ENCODE results near the gene IMPA2. TPM values are rescaled to one million over a fixed set of nuclear protein-coding genes. Genes with fewer than 3 reads are reported as not detected.
A peak's percentile ranks its signal among the peaks of the same experiment; 100 is the strongest.

IMPA2 gene
- total and polyA plus RNA-seq, 2 of the 8 experiments (the other 6 are each of a cell fraction or from before 2014, with no cell fraction given), result 102 to 140 TPM

DNA sequence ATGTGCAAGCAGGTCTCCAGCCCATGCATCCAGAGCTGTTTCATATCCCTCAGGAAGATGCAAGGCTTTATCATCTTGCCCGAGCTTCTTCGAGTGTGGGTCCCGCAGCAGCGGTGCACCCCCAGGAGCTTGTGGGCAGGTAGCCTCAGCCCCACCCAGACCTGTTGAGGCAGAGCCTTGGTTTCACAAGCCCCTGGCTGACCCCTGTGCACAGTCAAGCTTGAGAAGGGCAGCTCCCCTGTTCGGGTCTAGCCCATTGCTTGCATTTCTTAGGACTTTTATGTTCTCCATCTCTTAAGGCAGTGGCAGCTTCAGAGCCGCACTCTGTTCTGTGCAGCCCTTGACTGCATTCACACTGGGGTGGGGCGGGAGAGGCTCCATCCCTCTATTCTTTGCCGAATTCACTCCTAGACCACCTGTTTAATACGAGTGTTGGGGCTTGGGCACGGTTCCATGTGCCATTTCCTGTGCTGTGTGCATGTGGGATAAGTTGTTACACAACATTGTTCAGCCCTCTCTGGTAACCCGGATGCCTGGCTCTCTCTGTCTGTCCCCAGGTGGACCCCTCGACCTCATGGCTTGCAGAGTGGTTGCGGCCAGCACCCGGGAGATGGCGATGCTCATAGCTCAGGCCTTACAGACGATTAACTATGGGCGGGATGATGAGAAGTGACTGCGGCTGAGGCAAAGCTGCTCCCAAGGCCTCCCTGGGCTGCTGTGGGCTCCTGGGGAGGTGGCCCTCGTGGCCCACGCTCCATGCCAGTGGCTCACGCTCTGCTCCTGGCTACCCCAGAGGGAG, 48.7 kb downstream of the IMPA2 start:
- H2BK12ac ChIP-seq (ENCODE audit: low read depth, low read length), result no peak overlapping the region
- H3K27ac ChIP-seq (ENCODE audit: low read depth, low read length), result no peak overlapping the region
- H3K18ac ChIP-seq (ENCODE audit: extremely low read depth, low read length), result no peak overlapping the region
- FAIRE-seq (no peak), DNase-seq (ENCODE audit: low read depth in 1 of 2, low spot score in 2 of 2) (peak in 1 of 2 experiments; percentile 23)
- no peaks in the 10 kb centered on the region for H3K79me2 ChIP-seq (ENCODE audit: control insufficient read depth in 1 of 2, insufficient read depth in 2 of 2, low read length in 2 of 2)
- H2BK120ac ChIP-seq (replicated peaks; ENCODE audit: low read depth, low read length), result no peak overlapping the region
- peaks cover 7 to 31% (median 21%) of the 10 kb centered on the region in 4 experiments; a peak in 7 of 8 replicates for H3K36me3 ChIP-seq (ENCODE audit: control insufficient read depth in 2 of 4, insufficient read depth in 4 of 4, low read length in 3 of 4)
- no peak overlapping the region for H3K14ac ChIP-seq (ENCODE audit: insufficient read length)
- H3K9me3 ChIP-seq (ENCODE audit: insufficient read depth in 2 of 2, low read depth in 1 of 2, low read length in 1 of 2), result no peaks in the 10 kb centered on the region
- H2AK5ac ChIP-seq (ENCODE audit: low read depth, low read length), result no peak overlapping the region
- no peak overlapping the region for H2BK20ac ChIP-seq (ENCODE audit: low read length)
- H3K4me1 ChIP-seq (replicated peaks in 1 of 4; ENCODE audit: control insufficient read depth in 3 of 4, insufficient read depth in 4 of 4, low read length in 3 of 4), result peaks cover 0 to 6% (median 3%) of the 10 kb centered on the region in 4 experiments; a peak in 1 of 7 replicates
- H3K9ac ChIP-seq (replicated peaks in 1 of 4; ENCODE audit: extremely low read depth in 1 of 4, low read depth in 3 of 4, low read length in 3 of 4), result no peak overlapping the region
- H3K4me3 ChIP-seq (ENCODE audit: extremely low read depth in 1 of 4, insufficient read depth in 2 of 4, low read depth in 3 of 4, low read length in 4 of 4), result no peak overlapping the region
- no peaks in the 10 kb centered on the region for H3K23me2 ChIP-seq (ENCODE audit: low read depth, low read length)
- H3K4me2 ChIP-seq (ENCODE audit: insufficient read depth in 1 of 2, low read depth in 2 of 2, low read length in 2 of 2), result no peak overlapping the region
- H3K23ac ChIP-seq (ENCODE audit: insufficient read length), result no peak overlapping the region
- H4K5ac ChIP-seq (ENCODE audit: insufficient read length, low read depth, low read length), result no peak overlapping the region
- WGBS, 2 experiments (ENCODE audit: extremely low coverage in 1 of 2, insufficient coverage in 1 of 2, insufficient read length in 1 of 2, insufficient replicate concordance in 2 of 2, low coverage in 1 of 2, low lambda C conversion rate in 2 of 2, missing lambda C conversion rate in 1 of 2), result 93% methylated on average over 21 of the region's 21 CpGs; no CpG with 5 or more reads in 1 of the 2 experiments
- no peaks in the 10 kb centered on the region for H3K27me3 ChIP-seq (replicated peaks in 1 of 4; ENCODE audit: control insufficient read depth in 3 of 4, extremely low read depth in 1 of 4, insufficient read depth in 3 of 4, low read length in 3 of 4)
- no peak overlapping the region for H3K4ac ChIP-seq (replicated peaks; ENCODE audit: insufficient read length, low read depth, low read length)
- no peak overlapping the region for H2BK5ac ChIP-seq (ENCODE audit: low read depth, low read length)
- ChIA-PET POLR2A (ENCODE audit: partially characterized antibody) (interaction anchor here (0.8 to 1.1 kb wide), 2 partner anchors 9 to 50 kb away, joined by 3 read pairs; no protein-coding TSS in a partner anchor), CTCF (ENCODE audit: partially characterized antibody) (interaction anchor here (0.7 to 6.0 kb wide), 8 partner anchors 9 to 375 kb away, joined by 3 to 31 read pairs (median 3); no protein-coding TSS in a partner anchor)
- H4K20me1 ChIP-seq (replicated peaks in 1 of 2; ENCODE audit: control insufficient read depth in 1 of 2, insufficient read depth in 2 of 2, low read length in 2 of 2), result peaks cover 0 to 7% of the 10 kb centered on the region in 2 experiments
- no peak overlapping the region for H2BK15ac ChIP-seq (ENCODE audit: low read length)
- H4K8ac ChIP-seq (ENCODE audit: extremely low read depth, insufficient read depth, low read length), result no peak overlapping the region; the same call in 1 of the 2 replicates
- no peak overlapping the region for H2AFZ ChIP-seq (ENCODE audit: low read length)
- H3K79me1 ChIP-seq (ENCODE audit: low read depth, low read length), result no peaks in the 10 kb centered on the region
- H3K56ac ChIP-seq (replicated peaks; ENCODE audit: insufficient read length, low read depth, low read length), result no peak overlapping the region
- H4K91ac ChIP-seq (replicated peaks; ENCODE audit: insufficient read length, low read length), result no peak overlapping the region
- TF ChIP-seq SP4 (IDR thresholded peaks at IDR 0.05; ENCODE audit: low read length) (no peak), CHD1 (IDR thresholded peaks at IDR 0.05; ENCODE audit: low read depth, low read length) (no peak), HDAC2 (IDR thresholded peaks at IDR 0.05; ENCODE audit: borderline replicate concordance in 1 of 2, low read depth in 2 of 2, low read length in 2 of 2) (no peak), NRF1 (IDR thresholded peaks at IDR 0.05; ENCODE audit: low read depth, low read length) (no peak), NANOG (IDR thresholded peaks at IDR 0.05; ENCODE audit: insufficient read depth, low read depth, low read length, poor library complexity, severe bottlenecking) (no peak), JUN (IDR thresholded peaks at IDR 0.05; ENCODE audit: low read depth, low read length) (no peak), MAFK (IDR thresholded peaks at IDR 0.05; ENCODE audit: low read depth, low read length) (no peak), EZH2 (IDR thresholded peaks at IDR 0.05; ENCODE audit: low read depth, low read length, severe bottlenecking) (no peak), TCF12 (IDR thresholded peaks at IDR 0.05; ENCODE audit: low read depth, low read length) (no peak), CTBP2 (IDR thresholded peaks at IDR 0.05; ENCODE audit: borderline replicate concordance, insufficient read depth, insufficient read length, low read length) (no peak), RAD21 (IDR thresholded peaks at IDR 0.05 in 1 of 2, conservative IDR thresholded peaks at IDR 0.05 in 1 of 2; ENCODE audit: low read depth in 2 of 2, low read length in 2 of 2) (no peak)

Data from H1 (cell line).